GM23338 (cell line): ENCODE results near the gene LRMDA. TPM values are rescaled to one million over a fixed set of nuclear protein-coding genes. Genes with fewer than 3 reads are reported as not detected.

ENCODE experiments used
- ATAC-seq: fragments of 200-7000 bp; cut with Tn5 transposase; 3 replicates; pipeline ENCODE4 v1.9.1; 2020
- DNase-seq: peaks from one replicate; pipeline ENCODE4 v3.0.0-alpha.2; 2015; ENCODE audit warnings: low spot score
- H2AFZ ChIP-seq: fragments of 200-600 bp; sonication (generic); 2 replicates; pipeline ENCODE4 v1.8.0; 2016; ENCODE audit warnings: antibody characterized with exemption, mild to moderate bottlenecking, moderate library complexity
- H3F3A ChIP-seq: fragments of 200-600 bp; sonication (generic); replicated peaks from 2 replicates; pipeline ENCODE4 v1.8.0; 2017; ENCODE audit warnings: antibody characterized with exemption, mixed run types, low read depth
- H3K27ac ChIP-seq: fragments of 200-600 bp; sonication (generic); 2 replicates; pipeline ENCODE4 v1.6.1; 2016; ENCODE audit warnings: low read depth
- H3K27me3 ChIP-seq: fragments of 200-600 bp; sonication (generic); 2 replicates; pipeline ENCODE4 v1.8.0; 2016; ENCODE audit warnings: mild to moderate bottlenecking, mixed run types, moderate library complexity; ENCODE audit not compliant: insufficient read depth
- H3K36me3 ChIP-seq: fragments of 200-600 bp; sonication (generic); 2 replicates; pipeline ENCODE4 v1.8.0; 2016; ENCODE audit warnings: mild to moderate bottlenecking; ENCODE audit not compliant: insufficient read depth
- H3K4me1 ChIP-seq: fragments of 200-600 bp; sonication (generic); 2 replicates; pipeline ENCODE4 v1.8.0; 2016; ENCODE audit warnings: mild to moderate bottlenecking, moderate library complexity; ENCODE audit not compliant: insufficient read depth
- H3K4me2 ChIP-seq: fragments of 200-600 bp; sonication (generic); 2 replicates; pipeline ENCODE4 v1.7.1; 2017; ENCODE audit warnings: mixed run types
- H3K4me3 ChIP-seq: fragments of 200-600 bp; sonication (generic); 2 replicates; pipeline ENCODE4 v1.6.1; 2016; ENCODE audit warnings: mixed run types
- H3K79me2 ChIP-seq: fragments of 200-600 bp; sonication (generic); replicated peaks from 2 replicates; pipeline ENCODE4 v1.8.0; 2017; ENCODE audit warnings: mild to moderate bottlenecking; ENCODE audit not compliant: insufficient read depth
- H3K9me2 ChIP-seq: fragments of 200-600 bp; sonication (generic); 2 replicates; pipeline ENCODE4 v1.8.0; 2017; ENCODE audit not compliant: insufficient read depth
- H4K20me1 ChIP-seq: fragments of 200-600 bp; sonication (generic); replicated peaks from 2 replicates; pipeline ENCODE4 v1.8.0; 2017; ENCODE audit warnings: mild to moderate bottlenecking; ENCODE audit not compliant: insufficient read depth
- H3K27ac Mint-ChIP-seq: 2 replicates; pipeline ENCODE4 v1.8.0; 2020; ENCODE audit warnings: inconsistent platforms, mild to moderate bottlenecking, moderate library complexity, mixed read lengths
- H3K27me3 Mint-ChIP-seq: 3 replicates; pipeline ENCODE4 v1.8.0; 2022; ENCODE audit warnings: low read depth, mild to moderate bottlenecking, moderate library complexity, mixed read lengths, inconsistent platforms; ENCODE audit not compliant: insufficient read depth, poor library complexity
- H3K36me3 Mint-ChIP-seq: 3 replicates; pipeline ENCODE4 v1.8.0; 2021; ENCODE audit warnings: low read depth, mild to moderate bottlenecking, inconsistent platforms, moderate library complexity, mixed read lengths
- H3K4me1 Mint-ChIP-seq: 3 replicates; pipeline ENCODE4 v1.8.0; 2020; ENCODE audit warnings: mild to moderate bottlenecking, inconsistent platforms, mixed read lengths
- H3K4me3 Mint-ChIP-seq: 3 replicates; pipeline ENCODE4 v1.8.0; 2021; ENCODE audit warnings: moderate library complexity, mild to moderate bottlenecking, inconsistent platforms, mixed read lengths
- H3K9me3 Mint-ChIP-seq: 3 replicates; pipeline ENCODE4 v1.8.0; 2020; ENCODE audit warnings: moderate library complexity, mild to moderate bottlenecking, inconsistent platforms, mixed read lengths
- CREB1 ChIP-seq: fragments of 250-450 bp; sonication (Bioruptor Pico); IDR thresholded peaks from 2 replicates; pipeline ENCODE4 v1.5.0; 2020; ENCODE audit warnings: low read depth, mild to moderate bottlenecking, moderate library complexity
- CTCF ChIP-seq, 2 experiments: fragments of 200-600 bp in 1 of 2; sonication (generic) in 1 of 2; conservative IDR thresholded peaks; 2 replicates each; pipeline versions ENCODE4 v1.5.1 to v1.6.1; 2016 to 2017; ENCODE audit warnings: antibody characterized with exemption in 2 of 2, low read depth in 2 of 2, mild to moderate bottlenecking in 2 of 2, moderate library complexity in 1 of 2
- ETS1 ChIP-seq: IDR thresholded peaks from 2 replicates; pipeline ENCODE4 v1.6.1; 2016; ENCODE audit warnings: antibody characterized with exemption
- EZH2 ChIP-seq: fragments of 200-600 bp; sonication (generic); IDR thresholded peaks from one replicate; pipeline ENCODE4 v1.8.0; 2017; ENCODE audit warnings: antibody characterized with exemption, mild to moderate bottlenecking, low read depth; ENCODE audit not compliant: unreplicated experiment
- EZH2phosphoT487 ChIP-seq: fragments of 200-600 bp; sonication (generic); IDR thresholded peaks from one replicate; pipeline ENCODE4 v1.8.1; 2018; ENCODE audit warnings: antibody characterized with exemption; ENCODE audit not compliant: unreplicated experiment
- NANOG ChIP-seq: IDR thresholded peaks from 2 replicates; pipeline ENCODE4 v1.6.1; 2016; ENCODE audit warnings: antibody characterized with exemption, borderline replicate concordance
- POLR2AphosphoS5 ChIP-seq: IDR thresholded peaks from 2 replicates; pipeline ENCODE4 v1.6.1; 2016; ENCODE audit warnings: antibody characterized with exemption, low read depth
- REST ChIP-seq: IDR thresholded peaks from one replicate; pipeline ENCODE4 v1.6.1; 2018; ENCODE audit warnings: antibody characterized with exemption; ENCODE audit not compliant: unreplicated experiment
- ZNF114 ChIP-seq: fragments of 250-450 bp; sonication (Bioruptor Pico); IDR thresholded peaks from 2 replicates; pipeline ENCODE4 v1.5.0; 2020; ENCODE audit warnings: mild to moderate bottlenecking, moderate library complexity
- ZNF331 ChIP-seq: fragments of 250-450 bp; sonication (Bioruptor Pico); IDR thresholded peaks from 2 replicates; pipeline ENCODE4 v1.5.0; 2020; ENCODE audit warnings: low read depth, mild to moderate bottlenecking, moderate library complexity
- polyA plus RNA-seq: library from polyadenylated mRNA; unstranded; fragments of >200 nt; fragmentation: Nextera tagmentation; extraction: Ambion mirVana; gene quantifications from 2 replicates; pipeline ENCODE4 v1.2.1, GENCODE V29; 2016
- total RNA-seq: library from RNA; depleted of rRNA; stranded (reverse); fragments of >200 nt; shearing (Covaris generic); gene quantifications from 2 replicates; pipeline ENCODE4 v1.2.3, GENCODE V29; 2014

The LRMDA gene
- total and polyA plus RNA-seq, 2 experiments from 2014 or later: 0.90 to 1.8 TPM

GRCh38 chr10:75597773-75598440, 166.5 kb downstream of the LRMDA start (continued):
- TF ChIP-seq CTCF (conservative IDR thresholded peaks at IDR 0.05; ENCODE audit: low read depth in 2 of 2) (no peak), EZH2phosphoT487 (no peak), ZNF114 (no peak), CREB1 (no peak), NANOG (no peak), REST (no peak)

- peaks cover 5% of the 10 kb centered on the region; the same call in 1 of the 2 replicates for H4K20me1 ChIP-seq
- Mint-ChIP-seq H3K9me3 (no peaks in the 10 kb centered on the region; the same call in 2 of the 3 replicates), H3K27me3 (peaks cover 43% of the 10 kb centered on the region), H3K4me3 (no peak overlapping the region), H3K27ac (no peak overlapping the region), H3K4me1 (peaks cover 46% of the 10 kb centered on the region), H3K36me3 (no peaks in the 10 kb centered on the region)
- peaks cover 37% of the 10 kb centered on the region for H3K4me1 ChIP-seq
- no peak overlapping the region for H2AFZ ChIP-seq
- no peak for ATAC-seq
- no peak overlapping the region for H3K4me2 ChIP-seq
- no peaks in the 10 kb centered on the region for H3K79me2 ChIP-seq
- TF ChIP-seq ETS1 (no peak), EZH2 (no peak), ZNF331 (no peak), POLR2AphosphoS5 (no peak), ZNF114 (no peak)
- no peak overlapping the region for H3K4me3 ChIP-seq
- H3K9me2 ChIP-seq: no peaks in the 10 kb centered on the region
- DNase-seq: no peak
- peaks cover 64% of the 10 kb centered on the region for H3K27me3 ChIP-seq
- H3F3A ChIP-seq: no peaks in the 10 kb centered on the region
- no peak overlapping the region for H3K27ac ChIP-seq
- H3K36me3 ChIP-seq: no peaks in the 10 kb centered on the region
Measured at GRCh38 chr10:75598998-75599397, 167.6 kb downstream of the LRMDA start.
